K562 (cell line): ENCODE results near the gene CHST2. TPM values are rescaled to one million over a fixed set of nuclear protein-coding genes. Genes with fewer than 3 reads are reported as not detected.
A peak's percentile ranks its signal among the peaks of the same experiment; 100 is the strongest.

Experiments
- CBX3 ChIP-seq, 2 experiments: IDR thresholded peaks; 1 replicate in 1 of 2; 2 replicates in 1 of 2; pipeline ENCODE4 v1.6.1; 2012; ENCODE audit warnings: inconsistent platforms in 2 of 2, low read length in 2 of 2, borderline replicate concordance in 1 of 2, control low read depth in 1 of 2
- TRIM24 ChIP-seq, 2 experiments: fragments of 450-650 bp; IDR thresholded peaks; 2 replicates each; pipeline ENCODE4 v1.6.1; 2016
- polyA plus RNA-seq, 8 experiments: library from polyadenylated mRNA; depleted of rRNA in 4 of 8; stranded (reverse) in 5 of 8; unstranded in 3 of 8; fragments of >200 nt; fragmentation: Nextera tagmentation in 2 of 8; fragmentation: Illumina TruSeq in 1 of 8; extraction: Ambion mirVana in 2 of 8; extraction: Trizol in 1 of 8; gene quantifications; 2 replicates each; pipeline versions ENCODE4 v1.2.1 to v1.2.3, GENCODE V29; 2011 to 2014; ENCODE audit warnings: inconsistent platforms in 1 of 8, missing spikeins in 1 of 8
- total RNA-seq, 7 experiments: library from RNA; depleted of rRNA in 6 of 7; stranded (reverse); fragments of >200 nt in 6 of 7; fragmentation: Illumina TruSeq in 2 of 7; extraction: Trizol in 2 of 7; gene quantifications; 2 replicates each; pipeline versions ENCODE4 v1.2.1 to v1.2.3, GENCODE V29; 2011 to 2021; ENCODE audit warnings: low replicate concordance in 1 of 7
- TF ChIP-seq, protein P1 (sequence below): sonication (generic); formaldehyde crosslinking; IDR thresholded peaks from 2 replicates; pipeline ENCODE4 v1.5.0; 2020; ENCODE audit warnings: missing genetic modification reagents

CHST2 gene
- total and polyA plus RNA-seq, 9 of the 15 experiments (the other 6 are each of a cell fraction or from before 2014, with no cell fraction given): 3.4 to 60.3 (median 13.9) TPM

DNA sequence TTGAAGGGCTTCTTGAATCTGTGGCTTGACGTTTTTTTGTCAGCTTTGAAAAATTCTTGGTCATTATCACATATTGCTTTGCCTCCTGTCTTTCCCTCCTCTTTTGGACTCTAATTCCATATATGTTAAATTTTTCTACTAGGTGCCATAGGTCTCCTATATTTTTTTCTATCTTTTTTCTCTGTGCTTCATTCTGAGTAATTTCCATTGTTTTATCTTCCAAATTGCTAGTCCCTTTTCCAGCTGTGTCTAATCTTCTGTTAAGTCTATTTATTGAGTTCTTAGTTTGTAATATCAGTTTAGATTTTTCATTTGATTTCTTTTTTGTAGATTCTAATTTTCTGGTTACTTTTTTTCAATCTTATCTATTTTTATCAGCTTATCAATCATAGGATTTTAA is 53.7 kb downstream of the CHST2 start (continued):
- TF ChIP-seq, protein P1, sequence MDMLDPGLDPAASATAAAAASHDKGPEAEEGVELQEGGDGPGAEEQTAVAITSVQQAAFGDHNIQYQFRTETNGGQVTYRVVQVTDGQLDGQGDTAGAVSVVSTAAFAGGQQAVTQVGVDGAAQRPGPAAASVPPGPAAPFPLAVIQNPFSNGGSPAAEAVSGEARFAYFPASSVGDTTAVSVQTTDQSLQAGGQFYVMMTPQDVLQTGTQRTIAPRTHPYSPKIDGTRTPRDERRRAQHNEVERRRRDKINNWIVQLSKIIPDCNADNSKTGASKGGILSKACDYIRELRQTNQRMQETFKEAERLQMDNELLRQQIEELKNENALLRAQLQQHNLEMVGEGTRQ (CRISPR knock-in tag): no peak
- TF ChIP-seq TRIM24 (IDR thresholded peaks at IDR 0.05) (peak; percentile 52 to 63; a peak in 2 of 4 replicates), CBX3 (IDR thresholded peaks at IDR 0.05; ENCODE audit: borderline replicate concordance in 1 of 2, low read length in 2 of 2) (peak in 1 of 2 experiments; percentile 80; a peak in 2 of 3 replicates)

Other genes with a start within 250 kb of the CHST2 start
- gene PCOLCE2, start 230.7 kb upstream of the CHST2 start, total RNA-seq (2014; rRNA removed): 0.73 and 0.86 TPM in 2 replicates
- gene PCOLCE2, start 230.7 kb upstream of the CHST2 start, total RNA-seq (2014; rRNA removed; fragmentation: Illumina TruSeq; extraction: Trizol): 0.65 and 0.83 TPM in 2 replicates
- 0.40 and 0.49 TPM in 2 replicates for gene PCOLCE2, start 230.7 kb upstream of the CHST2 start, total RNA-seq (2015; rRNA removed; fragmentation: Illumina TruSeq; extraction: Trizol)
- gene PCOLCE2, start 230.7 kb upstream of the CHST2 start, total RNA-seq (2021): 0.49 and 1.0 TPM in 2 replicates
- 1.1 and 1.2 TPM in 2 replicates for gene PCOLCE2, start 230.7 kb upstream of the CHST2 start, polyA plus RNA-seq (2011; rRNA removed)
- 0.64 and 0.72 TPM in 2 replicates for gene PCOLCE2, start 230.7 kb upstream of the CHST2 start, polyA plus RNA-seq (2014; fragmentation: Illumina TruSeq; extraction: Trizol)
- under 1 TPM; 0.18 to 0.39 TPM for gene PCOLCE2, start 230.7 kb upstream of the CHST2 start, polyA plus RNA-seq (2014; fragmentation: Nextera tagmentation; extraction: Ambion mirVana)
- 0.59 and 1.2 TPM in 2 replicates for gene PCOLCE2, start 230.7 kb upstream of the CHST2 start, polyA plus RNA-seq (2014; rRNA removed)
- gene PAQR9, start 156.1 kb upstream of the CHST2 start, total RNA-seq (2014; rRNA removed): 0.27 and 0.29 TPM in 2 replicates
- 0.07 and 0.16 TPM in 2 replicates for gene PAQR9, start 156.1 kb upstream of the CHST2 start, total RNA-seq (2014; rRNA removed; fragmentation: Illumina TruSeq; extraction: Trizol)
- gene PAQR9, start 156.1 kb upstream of the CHST2 start, total RNA-seq (2015; rRNA removed; fragmentation: Illumina TruSeq; extraction: Trizol): 0.04 TPM in 1 of 2 replicates, not detected in the other
- 0.40 and 0.58 TPM in 2 replicates for gene PAQR9, start 156.1 kb upstream of the CHST2 start, total RNA-seq (2021)
- gene PAQR9, start 156.1 kb upstream of the CHST2 start, polyA plus RNA-seq (2011; rRNA removed): 0.12 and 0.39 TPM in 2 replicates
- 0.21 and 0.22 TPM in 2 replicates for gene PAQR9, start 156.1 kb upstream of the CHST2 start, polyA plus RNA-seq (2014; fragmentation: Illumina TruSeq; extraction: Trizol)
- gene PAQR9, start 156.1 kb upstream of the CHST2 start, polyA plus RNA-seq (2014; fragmentation: Nextera tagmentation; extraction: Ambion mirVana): under 1 TPM; 0.08 to 0.13 TPM
- 0.33 and 0.47 TPM in 2 replicates for gene PAQR9, start 156.1 kb upstream of the CHST2 start, polyA plus RNA-seq (2014; rRNA removed)
- gene U2SURP, start 118.2 kb upstream of the CHST2 start, total RNA-seq (2014; rRNA removed): 116 and 128 TPM in 2 replicates
- 280 and 375 TPM in 2 replicates for gene U2SURP, start 118.2 kb upstream of the CHST2 start, total RNA-seq (2014; rRNA removed; fragmentation: Illumina TruSeq; extraction: Trizol)
- 193 and 205 TPM in 2 replicates for gene U2SURP, start 118.2 kb upstream of the CHST2 start, total RNA-seq (2015; rRNA removed; fragmentation: Illumina TruSeq; extraction: Trizol)
- gene U2SURP, start 118.2 kb upstream of the CHST2 start, total RNA-seq (2021): 198 and 199 TPM in 2 replicates
- gene U2SURP, start 118.2 kb upstream of the CHST2 start, polyA plus RNA-seq (2011; rRNA removed): 108 and 140 TPM in 2 replicates
- gene U2SURP, start 118.2 kb upstream of the CHST2 start, polyA plus RNA-seq (2014; fragmentation: Illumina TruSeq; extraction: Trizol): 174 and 178 TPM in 2 replicates
- gene U2SURP, start 118.2 kb upstream of the CHST2 start, polyA plus RNA-seq (2014; fragmentation: Nextera tagmentation; extraction: Ambion mirVana): 100 to 1,000 TPM; 191 to 322 TPM
- 97.8 and 140 TPM in 2 replicates for gene U2SURP, start 118.2 kb upstream of the CHST2 start, polyA plus RNA-seq (2014; rRNA removed)